Liver (tissue), 9 donors: Measurements from ENCODE around the gene PTAR1. TPM values are rescaled to one million over a fixed set of nuclear protein-coding genes. Genes with fewer than 3 reads are reported as not detected.

Experiments
- DNase-seq: peaks from one replicate; pipeline ENCODE4 v3.0.0-alpha.2; 2017; ENCODE audit warnings: low spot score
- H3K27ac ChIP-seq, 2 donors: one replicate each; pipeline ENCODE4 v1.7.0; 2013; ENCODE audit warnings: inconsistent platforms in 2 of 2, low read length in 2 of 2, control low read depth in 1 of 2, low read depth in 1 of 2, mild to moderate bottlenecking in 1 of 2
- H3K27me3 ChIP-seq, 4 donors: one replicate each; pipeline versions ENCODE4 v1.6.1 to v1.7.0; 2013; ENCODE audit warnings: low read length in 3 of 4, inconsistent platforms in 1 of 4, mild to moderate bottlenecking in 1 of 4, moderate library complexity in 1 of 4; ENCODE audit not compliant: control insufficient read depth in 4 of 4, insufficient read depth in 4 of 4
- H3K36me3 ChIP-seq, 4 donors: one replicate each; pipeline versions ENCODE4 v1.6.1 to v1.7.0; 2013; ENCODE audit warnings: low read length in 3 of 4, mild to moderate bottlenecking in 3 of 4, low read depth in 1 of 4, moderate library complexity in 1 of 4; ENCODE audit not compliant: control insufficient read depth in 4 of 4, insufficient read depth in 3 of 4
- H3K4me1 ChIP-seq, 4 donors: one replicate each; pipeline versions ENCODE4 v1.6.1 to v1.7.0; 2013; ENCODE audit warnings: low read length in 3 of 4, mild to moderate bottlenecking in 3 of 4, moderate library complexity in 1 of 4; ENCODE audit not compliant: control insufficient read depth in 4 of 4, insufficient read depth in 4 of 4
- H3K4me3 ChIP-seq, 3 donors: one replicate each; pipeline versions ENCODE4 v1.6.1 to v1.7.0; 2013; ENCODE audit warnings: low read length in 3 of 3, control low read depth in 1 of 3, low read depth in 1 of 3, mild to moderate bottlenecking in 1 of 3
- H3K9ac ChIP-seq, 2 donors: one replicate each; pipeline ENCODE4 v1.7.0; 2013; ENCODE audit warnings: low read length in 2 of 2, mild to moderate bottlenecking in 2 of 2, moderate library complexity in 2 of 2, control low read depth in 1 of 2, low read depth in 1 of 2
- H3K9me3 ChIP-seq, 4 donors: one replicate each; pipeline versions ENCODE4 v1.6.1 to v1.7.0; 2013; ENCODE audit warnings: low read length in 3 of 4; ENCODE audit not compliant: control insufficient read depth in 4 of 4
- ATF3 ChIP-seq: IDR thresholded peaks from 2 replicates; pipeline ENCODE4 v1.6.1; 2016; ENCODE audit warnings: antibody characterized with exemption
- CTCF ChIP-seq: fragments of 150-350 bp; IDR thresholded peaks from 2 replicates; pipeline ENCODE4 v1.5.1; 2017; ENCODE audit warnings: improper control_type of control experiment, low read depth, low read length; ENCODE audit not compliant: missing input control
- EGR1 ChIP-seq, 2 donors: IDR thresholded peaks; 2 replicates each; pipeline ENCODE4 v1.6.1; 2016 to 2018; ENCODE audit warnings: antibody characterized with exemption in 2 of 2, low read depth in 2 of 2
- FOXA1 ChIP-seq: IDR thresholded peaks from 2 replicates; pipeline ENCODE4 v1.6.1; 2016; ENCODE audit warnings: antibody characterized with exemption
- GABPA ChIP-seq, 2 donors: IDR thresholded peaks in 1 of 2; conservative IDR thresholded peaks in 1 of 2; 2 replicates each; pipeline ENCODE4 v1.6.1; 2016; ENCODE audit warnings: antibody characterized with exemption in 2 of 2, mild to moderate bottlenecking in 1 of 2, moderate library complexity in 1 of 2
- HNF4A ChIP-seq, 2 donors: conservative IDR thresholded peaks; 2 replicates each; pipeline ENCODE4 v1.6.1; 2016; ENCODE audit warnings: antibody characterized with exemption in 2 of 2, mild to moderate bottlenecking in 2 of 2
- HNF4G ChIP-seq: IDR thresholded peaks from 2 replicates; pipeline ENCODE4 v1.6.1; 2016; ENCODE audit warnings: antibody characterized with exemption
- JUND ChIP-seq, 2 donors: IDR thresholded peaks; 2 replicates each; pipeline ENCODE4 v1.6.1; 2016; ENCODE audit warnings: antibody characterized with exemption in 2 of 2
- MAX ChIP-seq: IDR thresholded peaks from 2 replicates; pipeline ENCODE4 v1.6.1; 2016; ENCODE audit warnings: antibody characterized with exemption
- NR2F2 ChIP-seq: IDR thresholded peaks from 2 replicates; pipeline ENCODE4 v1.6.1; 2016; ENCODE audit warnings: antibody characterized with exemption
- RAD21 ChIP-seq, 2 donors: IDR thresholded peaks; 2 replicates each; pipeline ENCODE4 v1.6.1; 2016; ENCODE audit warnings: antibody characterized with exemption in 2 of 2, mild to moderate bottlenecking in 2 of 2
- REST ChIP-seq: IDR thresholded peaks from 2 replicates; pipeline ENCODE4 v1.6.1; 2016; ENCODE audit warnings: antibody characterized with exemption, mild to moderate bottlenecking
- RXRA ChIP-seq, 2 donors: IDR thresholded peaks; 2 replicates each; pipeline ENCODE4 v1.6.1; 2017 to 2018; ENCODE audit warnings: antibody characterized with exemption in 2 of 2, mild to moderate bottlenecking in 1 of 2
- SP1 ChIP-seq: IDR thresholded peaks from 2 replicates; pipeline ENCODE4 v1.6.1; 2018; ENCODE audit warnings: antibody characterized with exemption, mild to moderate bottlenecking
- TAF1 ChIP-seq: conservative IDR thresholded peaks from 2 replicates; pipeline ENCODE4 v1.6.1; 2016; ENCODE audit warnings: antibody characterized with exemption, mild to moderate bottlenecking
- YY1 ChIP-seq: IDR thresholded peaks from 2 replicates; pipeline ENCODE4 v1.6.1; 2016; ENCODE audit warnings: antibody characterized with exemption, mild to moderate bottlenecking
- ZBTB33 ChIP-seq: IDR thresholded peaks from 2 replicates; pipeline ENCODE4 v1.6.1; 2016; ENCODE audit warnings: antibody characterized with exemption
- WGBS: extraction: QIAGEN DNeasy Blood & Tissue Kit; methylation state at CpG from one replicate; pipeline ENCODE4 v1.1.7; 2013; 5-methylcytosine and 5-hydroxymethylcytosine counted together
- polyA plus RNA-seq, 2 donors: library from polyadenylated mRNA; stranded (reverse) in 1 of 2; unstranded in 1 of 2; fragments of 200-250 nt in 1 of 2; fragments of >200 nt in 1 of 2; fragmentation: Nextera tagmentation in 1 of 2; extraction: Ambion mirVana in 1 of 2; gene quantifications; one replicate each; pipeline versions ENCODE4 v1.2.1 to v1.2.3, GENCODE V29; 2013 to 2015
- total RNA-seq, 2 donors: library from RNA; depleted of rRNA; stranded (reverse); fragments of >200 nt; gene quantifications; one replicate each; pipeline ENCODE4 v1.2.3, GENCODE V29; 2014
- donor health status: healthy.
- donor health status: healthy.
- donor health status: healthy.
- donor health status: healthy.
- donor health status: healthy.

Gene PTAR1
- total and polyA plus RNA-seq, 4 donors: 5.4 to 67.9 (median 28.7) TPM

GRCh38 chr9:69798744-69799143 lies 38.9 kb upstream of the PTAR1 start:
- Histone ChIP-seq H3K9me3 (no peaks in the 10 kb centered on the region), H3K9ac (no peak overlapping the region), H3K4me1 (no peaks in the 10 kb centered on the region), H3K27me3 (no peaks in the 10 kb centered on the region), H3K27ac (no peak overlapping the region), H3K4me3 (no peak overlapping the region), H3K36me3 (no peaks in the 10 kb centered on the region)
- WGBS: 82% methylated on average over 4 of the region's 4 CpGs
- TF ChIP-seq TAF1 (no peak), HNF4A (conservative IDR thresholded peaks at IDR 0.05) (no peak), CTCF (no peak), MAX (no peak), FOXA1 (no peak), SP1 (no peak), HNF4G (no peak), NR2F2 (no peak), ATF3 (no peak), JUND (IDR thresholded peaks at IDR 0.05) (no peak), RXRA (IDR thresholded peaks at IDR 0.05) (no peak), RAD21 (IDR thresholded peaks at IDR 0.05) (no peak), ZBTB33 (no peak), EGR1 (IDR thresholded peaks at IDR 0.05; ENCODE audit: low read depth in 2 of 2) (no peak), REST (no peak), YY1 (no peak), GABPA (IDR thresholded peaks at IDR 0.05 in 1 of 2, conservative IDR thresholded peaks at IDR 0.05 in 1 of 2) (no peak)
- DNase-seq: no peak

GRCh38 chr9:69797675-69798074 lies 37.9 kb upstream of the PTAR1 start:
- WGBS: 7% methylated on average over 1 of the region's 1 CpG
- no peaks in the 10 kb centered on the region for H3K4me1 ChIP-seq
- TF ChIP-seq HNF4G (no peak), FOXA1 (no peak), SP1 (no peak), EGR1 (IDR thresholded peaks at IDR 0.05; ENCODE audit: low read depth in 2 of 2) (no peak), HNF4A (conservative IDR thresholded peaks at IDR 0.05) (no peak), REST (no peak), ZBTB33 (no peak), JUND (IDR thresholded peaks at IDR 0.05) (no peak), NR2F2 (no peak)

More at GRCh38 chr9:69797675-69798074, 37.9 kb upstream of the PTAR1 start:
- Histone ChIP-seq H3K4me3 (no peak overlapping the region), H3K27ac (no peak overlapping the region), H3K27me3 (no peaks in the 10 kb centered on the region), H3K9ac (no peak overlapping the region), H3K9me3 (no peaks in the 10 kb centered on the region), H3K36me3 (no peaks in the 10 kb centered on the region)
- no peak for DNase-seq
